GM18951 (cell line): ENCODE data around the gene MSX1.

Experiments used
- POLR2A ChIP-seq: IDR thresholded peaks from 4 replicates; pipeline ENCODE4 v1.6.1; 2011; ENCODE audit warnings: mild to moderate bottlenecking; ENCODE audit not compliant: insufficient read length, insufficient read depth; ENCODE audit errors: extremely low read depth
- in situ Hi-C: fragments of 300-500 bp; cut with MboI; formaldehyde crosslinking; loops from one replicate; pipeline ENCODE4 v1.12.0; 2022; ENCODE audit warnings: low sequenced_read_pairs, mixed read lengths, inconsistent platforms; ENCODE audit not compliant: unreplicated experiment

Gene MSX1

DNA sequence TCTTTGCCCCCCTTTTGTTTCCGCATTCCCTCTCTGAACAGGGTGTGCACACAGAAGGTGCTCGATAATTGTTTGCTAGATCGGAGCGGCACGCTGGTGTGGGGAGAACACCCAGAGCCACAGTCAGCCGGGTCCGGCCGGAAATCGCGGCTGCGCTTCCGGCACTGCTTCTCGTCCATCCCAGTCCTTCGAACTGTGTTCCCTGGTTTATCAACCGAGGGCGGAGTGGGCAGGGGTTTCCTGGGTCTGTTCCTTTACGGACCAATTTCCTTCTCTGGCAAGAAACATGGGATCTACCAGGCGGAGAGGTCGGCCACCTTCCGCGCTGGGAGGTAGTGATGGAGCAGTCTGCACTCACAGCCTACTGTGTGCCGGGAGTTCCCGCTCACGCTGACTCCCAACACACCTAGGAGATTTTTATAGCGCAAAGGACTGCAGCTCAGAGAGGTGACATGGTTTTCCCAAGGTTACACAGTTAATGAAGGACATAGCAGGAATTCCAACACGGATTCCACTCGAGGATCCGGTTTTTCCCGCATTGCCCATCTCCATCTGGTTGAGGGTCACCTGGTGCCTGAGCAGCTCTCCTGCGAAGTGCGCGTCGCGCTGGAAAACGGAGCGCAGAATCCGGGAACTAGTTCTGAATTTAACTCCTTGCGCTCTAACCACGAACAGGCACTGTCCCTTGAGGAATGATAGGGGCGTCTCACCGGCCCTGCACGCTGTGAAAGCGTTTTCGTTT, 6.8 kb downstream of the MSX1 start:
- in situ Hi-C loops, result loop anchor here (10.0 kb wide), 1 partner anchor 371 kb away; no protein-coding TSS in a partner anchor
- no peak for TF ChIP-seq POLR2A

DNA sequence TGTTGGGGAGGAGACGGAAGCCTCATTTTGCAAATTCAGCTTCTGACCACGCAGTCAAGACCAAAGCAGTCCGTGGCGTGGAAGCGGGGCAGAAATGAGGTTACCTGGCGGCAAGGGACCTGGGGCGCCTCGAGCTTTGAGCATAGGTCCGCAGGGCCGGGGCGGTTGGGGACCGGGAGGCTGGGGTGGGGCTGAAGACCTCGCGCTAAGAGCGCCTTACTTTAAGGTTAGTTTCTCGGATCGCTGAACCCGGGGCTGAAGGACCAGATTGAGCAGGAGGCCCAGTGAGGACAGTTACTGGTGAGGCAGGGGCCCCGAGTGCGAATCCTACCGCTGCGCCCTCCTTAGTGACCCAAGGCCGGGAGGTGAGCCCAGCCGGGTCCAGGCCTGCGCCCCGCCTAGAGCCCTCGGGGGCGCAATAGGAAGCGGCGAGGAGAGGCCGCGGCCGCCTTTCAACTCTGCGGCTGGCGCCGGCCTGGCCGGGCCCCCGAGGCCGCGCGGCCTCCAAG, 7.5 kb downstream of the MSX1 start:
- TF ChIP-seq POLR2A, result no peak
- in situ Hi-C loops, result loop anchor here (10.0 kb wide), 1 partner anchor 372 kb away; no protein-coding TSS in a partner anchor

DNA sequence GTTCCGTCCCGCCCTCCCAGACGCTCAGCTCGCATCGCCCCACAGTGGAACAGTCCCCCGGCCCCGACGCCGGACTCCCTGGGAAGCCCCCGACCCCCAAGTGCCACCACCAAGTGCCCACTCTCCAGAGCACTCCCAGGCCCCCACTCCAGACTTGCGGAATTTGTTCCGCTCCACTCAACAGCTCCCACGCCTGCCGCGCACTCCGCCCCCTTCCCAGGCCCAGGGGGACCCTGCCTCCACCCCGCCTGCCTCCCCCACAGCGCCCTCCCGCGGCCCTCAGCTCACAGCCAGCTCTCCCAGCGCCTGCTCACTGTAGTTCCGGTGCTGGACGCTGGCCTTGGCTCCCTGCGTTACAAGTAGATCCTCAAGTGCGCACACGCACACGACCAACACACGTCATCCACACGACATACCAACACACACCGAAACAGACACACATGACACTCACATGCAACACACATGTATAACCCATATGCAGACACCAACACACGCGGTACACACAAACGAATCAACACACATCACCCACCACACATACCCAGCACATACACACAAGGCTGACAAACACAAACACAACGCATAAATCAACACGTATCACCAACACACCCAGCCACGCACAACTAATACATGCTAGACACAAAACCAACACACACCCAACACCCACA, 8.0 kb downstream of the MSX1 start:
- in situ Hi-C loops, result loop anchor here (10.0 kb wide), 1 partner anchor 373 kb away; no protein-coding TSS in a partner anchor
- no peak for TF ChIP-seq POLR2A

DNA sequence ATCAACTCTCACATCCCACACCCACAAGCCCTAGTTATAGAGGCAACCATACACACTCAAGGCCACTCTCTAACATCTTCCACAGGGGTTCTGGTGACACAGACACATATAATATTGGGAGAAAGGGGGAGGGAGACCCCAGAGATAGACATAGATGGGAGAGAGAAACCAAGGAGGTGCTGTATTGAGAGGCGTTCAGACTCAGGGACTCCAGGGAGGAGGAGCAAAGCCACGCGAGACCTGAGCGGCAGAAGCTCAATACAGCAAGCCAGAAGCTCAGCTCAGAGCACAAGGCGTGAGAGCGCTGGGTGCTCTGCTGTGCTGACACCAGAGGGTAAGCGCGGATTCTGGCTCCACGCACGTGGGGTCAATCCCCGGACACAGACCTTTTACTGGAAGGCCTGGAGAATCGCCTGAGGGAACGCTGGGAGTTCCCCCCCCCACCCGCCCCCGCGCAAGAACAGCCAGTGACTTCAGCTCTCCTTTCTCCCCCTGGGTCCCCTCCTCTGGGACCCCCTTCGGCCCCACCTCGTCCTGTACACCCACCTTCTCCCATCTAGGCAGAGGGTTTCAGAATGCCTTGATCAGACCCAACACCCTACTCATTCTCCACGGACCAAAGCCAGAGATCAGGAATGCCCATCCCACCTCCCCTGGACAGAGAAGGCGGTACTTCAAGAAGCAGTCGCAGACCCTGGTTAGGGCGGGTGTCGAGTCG, 8.7 kb downstream of the MSX1 start:
- no peak for TF ChIP-seq POLR2A
- in situ Hi-C loops, result loop anchor here (10.0 kb wide), 1 partner anchor 373 kb away; no protein-coding TSS in a partner anchor

DNA sequence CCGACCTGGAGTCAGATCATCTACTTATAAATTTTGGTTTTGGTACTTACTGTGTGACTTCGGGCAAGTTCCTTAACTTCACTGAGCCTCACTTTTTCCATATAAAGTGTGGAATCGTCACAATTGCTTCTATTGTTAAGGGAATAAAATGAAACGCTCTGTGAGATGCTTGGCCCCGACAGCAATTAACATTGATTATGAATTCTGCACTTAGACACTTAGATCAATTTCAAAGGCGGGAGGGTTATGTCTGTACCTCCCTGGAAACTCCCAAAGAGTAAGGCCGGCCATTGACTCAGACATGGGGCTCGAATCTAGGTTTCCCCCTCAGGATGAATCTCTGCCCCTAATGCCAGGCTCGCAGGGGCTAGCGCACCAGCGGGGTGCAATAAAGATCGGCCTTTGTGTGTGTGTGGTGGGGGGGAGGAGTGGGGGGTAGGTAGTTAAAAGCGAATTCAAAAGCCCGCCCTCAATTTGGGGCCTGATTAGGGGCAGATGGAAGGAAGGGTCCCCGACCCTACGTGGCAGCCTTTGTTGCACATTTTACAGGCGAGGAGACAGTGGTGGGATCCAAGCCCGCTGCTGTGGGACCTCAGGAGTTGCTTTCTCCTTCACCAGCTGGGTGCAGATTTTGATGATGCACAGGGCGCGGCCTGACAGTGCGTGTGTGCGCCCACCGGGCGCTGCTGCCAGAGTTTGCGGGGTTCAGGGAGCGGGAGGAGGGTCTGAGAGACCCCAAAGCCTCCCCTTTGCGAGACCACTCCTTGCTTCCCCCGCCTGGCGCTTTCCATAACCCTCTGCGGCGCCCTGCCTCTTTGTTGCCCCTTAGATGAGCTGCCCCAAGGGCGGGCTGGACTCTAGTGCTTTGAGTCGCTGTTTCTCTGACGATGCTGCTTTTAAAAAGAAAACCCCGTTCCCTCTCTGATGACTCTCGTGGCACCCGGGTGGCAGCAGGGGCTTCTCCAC, 9.6 kb downstream of the MSX1 start:
- no peak for TF ChIP-seq POLR2A
- in situ Hi-C loops, result loop anchor here (10.0 kb wide), 1 partner anchor 374 kb away; no protein-coding TSS in a partner anchor

DNA sequence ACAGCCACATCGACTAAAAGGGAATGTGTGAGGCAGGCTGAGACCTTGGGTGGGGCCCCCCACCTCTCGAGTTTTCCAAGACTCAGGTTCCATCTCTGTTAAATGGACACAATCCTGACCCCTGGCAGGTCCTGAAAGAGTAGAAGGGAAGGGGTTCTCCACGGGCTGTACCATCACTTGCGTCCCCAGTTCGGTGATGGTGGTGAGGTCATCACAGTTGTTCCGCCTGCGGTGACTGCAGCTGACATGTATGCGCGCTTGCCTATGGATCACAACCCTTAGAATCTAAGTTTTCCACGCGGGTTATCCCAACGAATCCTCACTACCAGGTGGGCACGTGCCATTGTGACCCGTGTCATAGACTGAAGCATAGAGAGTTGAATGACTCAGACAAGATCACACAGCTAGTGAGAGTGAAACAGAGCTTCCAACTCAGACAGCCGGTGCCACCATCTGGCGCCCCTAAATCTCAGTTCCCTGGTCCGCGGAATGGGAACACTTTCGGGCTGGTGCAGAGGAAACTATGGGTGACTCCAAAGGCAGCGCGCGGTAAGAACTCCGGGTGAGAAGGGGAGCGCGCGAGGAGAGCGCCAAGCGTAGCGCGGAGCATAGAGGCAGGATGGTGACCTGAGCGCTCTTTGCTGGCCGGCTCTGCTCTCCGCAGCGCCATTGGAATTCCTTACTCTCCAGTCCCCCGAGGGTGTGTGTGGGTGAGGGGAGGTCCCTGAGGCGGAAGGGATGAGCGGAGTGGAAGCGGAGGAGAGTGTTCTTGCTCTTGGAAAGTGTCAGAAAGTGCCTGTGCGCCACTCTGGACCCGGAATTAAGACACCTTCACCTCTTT, 10.5 kb downstream of the MSX1 start:
- in situ Hi-C loops, result loop anchor here (10.0 kb wide), 1 partner anchor 375 kb away; no protein-coding TSS in a partner anchor
- no peak for TF ChIP-seq POLR2A

DNA sequence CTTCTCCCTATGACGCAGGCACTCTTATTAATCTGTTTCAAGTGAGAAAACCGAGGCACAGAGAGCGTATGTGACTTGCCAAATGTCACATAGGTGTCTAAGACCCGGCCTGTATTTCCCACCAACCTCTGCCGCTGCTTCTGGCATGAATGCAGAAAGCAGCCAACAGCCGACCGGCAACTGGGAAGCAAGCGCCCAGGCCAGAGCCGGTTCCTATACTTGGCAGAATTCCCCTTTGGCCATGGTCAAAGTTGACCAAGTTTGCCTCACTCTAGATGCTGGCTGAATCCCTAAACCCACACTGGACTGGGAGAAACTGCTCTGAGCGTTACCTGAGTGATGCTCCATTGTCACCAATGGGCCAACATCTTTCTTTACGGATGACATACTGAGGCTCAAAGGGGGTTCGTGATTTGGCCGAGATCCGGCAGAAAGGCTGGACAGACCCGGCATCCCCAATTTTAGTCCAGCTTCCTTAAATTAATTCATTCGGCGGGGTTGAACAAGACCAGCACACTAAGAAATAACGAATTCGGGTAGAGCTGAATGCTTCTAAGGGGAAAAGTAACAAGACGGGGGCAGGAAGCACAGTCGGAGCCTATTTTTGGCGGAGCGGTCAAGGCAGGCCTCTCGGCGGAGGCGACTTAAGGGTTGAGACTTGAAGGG, 11.2 kb downstream of the MSX1 start:
- in situ Hi-C loops, result no loop called here
- no peak for TF ChIP-seq POLR2A

DNA sequence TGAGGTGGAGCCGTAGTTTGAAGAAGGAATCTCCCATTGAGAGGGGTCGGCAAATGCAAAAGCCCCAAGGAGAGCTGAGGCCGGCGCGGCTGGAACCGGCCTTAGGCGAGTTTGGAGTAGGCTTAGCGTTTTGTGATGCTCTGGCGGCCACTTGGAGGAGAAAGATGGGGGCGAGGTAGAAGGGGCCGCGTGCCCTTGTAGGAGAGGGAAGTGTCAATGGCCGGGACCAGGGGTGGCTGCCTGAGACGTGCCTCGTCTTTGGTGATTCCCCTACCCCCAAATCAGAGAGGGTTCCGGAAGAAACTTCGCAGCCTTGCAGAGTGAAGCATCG, 11.7 kb downstream of the MSX1 start:
- no peak for TF ChIP-seq POLR2A
- in situ Hi-C loops, result no loop called here

DNA sequence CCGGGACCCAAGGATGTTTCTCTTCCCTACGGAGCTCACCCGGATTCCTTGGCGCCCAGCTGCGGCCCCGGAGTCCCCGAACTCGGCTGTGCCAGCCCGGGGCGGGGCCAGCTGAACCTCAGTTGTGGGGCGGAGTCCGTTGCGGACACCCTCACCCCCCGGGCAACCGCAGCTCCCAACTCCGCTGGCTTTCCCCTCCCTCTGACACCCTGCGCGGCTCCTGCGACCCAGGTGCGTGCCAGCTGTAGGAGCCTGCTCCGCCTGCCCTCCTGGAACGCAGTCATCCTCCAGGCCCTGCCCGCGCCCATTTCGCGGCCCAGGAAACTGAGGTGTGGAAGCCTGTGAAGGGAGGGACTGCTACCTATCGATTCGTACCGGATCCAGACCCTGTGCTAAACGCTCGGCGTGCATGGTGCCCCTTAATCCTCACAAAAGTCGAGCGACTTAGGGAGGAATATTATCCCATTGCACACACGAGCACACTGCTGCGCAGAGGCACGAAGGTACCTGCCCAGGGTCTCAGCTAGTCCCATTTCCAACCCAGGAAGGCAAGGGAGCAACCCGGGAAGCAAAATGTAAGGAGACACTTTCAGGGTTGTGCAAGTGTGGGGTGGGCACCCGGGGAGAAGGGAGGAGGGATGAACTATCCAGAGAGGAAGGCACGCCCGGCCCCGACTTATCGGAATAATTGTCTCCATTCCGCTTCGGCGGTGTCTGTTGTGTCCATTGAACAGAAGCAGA, 12.3 kb downstream of the MSX1 start:
- in situ Hi-C loops, result no loop called here
- TF ChIP-seq POLR2A, result no peak

DNA sequence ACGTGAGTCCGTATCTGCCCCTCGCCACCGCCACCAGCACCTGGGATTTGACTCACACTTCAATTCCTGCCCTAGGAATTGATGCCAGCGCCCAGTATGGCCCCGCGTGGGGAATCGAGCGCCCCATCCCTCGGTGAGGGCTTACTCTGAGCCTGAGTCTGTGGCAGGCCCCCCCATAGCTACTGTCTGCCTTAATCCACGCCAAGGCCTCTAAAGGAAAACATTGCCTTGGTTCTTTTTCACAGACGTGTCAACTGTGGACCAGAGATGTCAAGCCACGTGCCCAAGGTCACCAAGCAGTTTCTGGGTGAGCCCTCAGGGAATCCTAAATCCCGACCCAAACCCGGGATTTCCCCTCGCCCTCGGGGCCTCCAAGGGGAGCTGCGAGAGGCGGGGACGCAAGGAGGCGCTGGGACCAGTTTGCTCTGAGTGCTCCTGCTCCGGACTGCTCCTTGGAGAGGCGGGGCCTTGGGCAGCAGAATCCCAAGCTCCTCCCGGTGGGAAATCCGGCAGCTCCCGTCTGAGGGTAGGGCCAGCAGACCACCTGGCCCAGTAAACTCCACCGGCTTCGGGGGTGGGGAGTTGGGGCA, 12.9 kb downstream of the MSX1 start:
- no peak for TF ChIP-seq POLR2A
- in situ Hi-C loops, result no loop called here

DNA sequence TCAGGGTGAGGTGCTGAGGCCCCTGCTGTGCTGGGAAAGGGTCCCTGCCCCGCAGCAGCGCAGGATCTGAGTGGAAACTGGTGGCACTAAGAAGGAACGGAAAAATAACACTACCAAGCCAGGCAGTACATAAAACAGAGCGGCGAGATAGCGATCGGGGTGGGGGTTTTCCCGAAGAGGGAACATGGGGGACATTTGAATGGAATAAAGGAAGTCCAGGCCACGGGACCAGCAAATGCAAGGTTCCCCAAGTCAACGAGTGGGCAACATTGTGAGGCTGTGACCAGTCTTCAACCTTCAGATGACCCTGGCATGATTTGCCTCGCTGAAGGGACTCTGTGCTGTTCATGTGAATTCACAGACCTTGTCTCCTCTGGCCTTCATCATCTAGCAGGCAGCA, 13.7 kb downstream of the MSX1 start:
- in situ Hi-C loops, result no loop called here
- TF ChIP-seq POLR2A, result no peak
